Transverse colon (tissue), 4 donors: Measurements from ENCODE around the gene RNF19B.

ENCODE experiments used
- POLR2A ChIP-seq: fragments of 450-650 bp; IDR thresholded peaks from one replicate; pipeline ENCODE4 v1.6.1; 2016; ENCODE audit warnings: antibody characterized with exemption, mild to moderate bottlenecking, moderate library complexity
- POLR2AphosphoS5 ChIP-seq, 3 donors: sonication (generic); formaldehyde crosslinking; IDR thresholded peaks; one replicate each; pipeline ENCODE4 v1.6.1; 2016; ENCODE audit warnings: antibody characterized with exemption in 3 of 3
- TF ChIP-seq, protein P1 (sequence below), 5 experiments: fragments of 200-600 bp in 3 of 5; fragments of 450-650 bp in 2 of 5; sonication (generic) in 3 of 5; IDR thresholded peaks; 1 replicate in 2 of 5; 2 replicates in 3 of 5; pipeline ENCODE4 v1.5.1; 2016 to 2017; ENCODE audit warnings: antibody characterized with exemption in 5 of 5, inconsistent platforms in 3 of 5, mild to moderate bottlenecking in 2 of 5, moderate library complexity in 1 of 5

DNA sequence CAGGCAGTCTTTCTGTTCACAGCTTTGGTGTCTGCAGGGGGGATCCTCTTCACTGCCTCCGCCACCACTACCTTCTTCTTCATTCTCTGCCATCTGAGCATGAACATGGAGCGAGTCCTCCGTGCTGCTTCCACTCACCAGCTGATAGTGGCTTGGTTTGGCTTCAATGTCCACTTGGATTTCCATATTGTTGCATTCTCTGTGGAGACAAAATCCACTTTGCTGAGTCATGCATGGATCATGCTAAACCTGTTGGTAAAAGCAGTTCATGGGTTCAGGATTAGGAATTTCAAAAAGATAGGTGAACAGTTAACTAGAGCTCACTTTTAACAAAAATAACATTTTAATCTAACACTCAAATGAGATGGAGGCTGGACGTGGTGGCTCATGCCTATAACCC is 27.5 kb downstream of the RNF19B start:
- TF ChIP-seq, protein P1, sequence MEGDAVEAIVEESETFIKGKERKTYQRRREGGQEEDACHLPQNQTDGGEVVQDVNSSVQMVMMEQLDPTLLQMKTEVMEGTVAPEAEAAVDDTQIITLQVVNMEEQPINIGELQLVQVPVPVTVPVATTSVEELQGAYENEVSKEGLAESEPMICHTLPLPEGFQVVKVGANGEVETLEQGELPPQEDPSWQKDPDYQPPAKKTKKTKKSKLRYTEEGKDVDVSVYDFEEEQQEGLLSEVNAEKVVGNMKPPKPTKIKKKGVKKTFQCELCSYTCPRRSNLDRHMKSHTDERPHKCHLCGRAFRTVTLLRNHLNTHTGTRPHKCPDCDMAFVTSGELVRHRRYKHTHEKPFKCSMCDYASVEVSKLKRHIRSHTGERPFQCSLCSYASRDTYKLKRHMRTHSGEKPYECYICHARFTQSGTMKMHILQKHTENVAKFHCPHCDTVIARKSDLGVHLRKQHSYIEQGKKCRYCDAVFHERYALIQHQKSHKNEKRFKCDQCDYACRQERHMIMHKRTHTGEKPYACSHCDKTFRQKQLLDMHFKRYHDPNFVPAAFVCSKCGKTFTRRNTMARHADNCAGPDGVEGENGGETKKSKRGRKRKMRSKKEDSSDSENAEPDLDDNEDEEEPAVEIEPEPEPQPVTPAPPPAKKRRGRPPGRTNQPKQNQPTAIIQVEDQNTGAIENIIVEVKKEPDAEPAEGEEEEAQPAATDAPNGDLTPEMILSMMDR (IDR thresholded peaks at IDR 0.05) = no peak
- TF ChIP-seq POLR2AphosphoS5 (IDR thresholded peaks at IDR 0.05) (no peak), POLR2A (no peak)
